Peyer's patch (tissue), 4 donors: ENCODE results near the gene COQ3.

Source experiments
- CTCF ChIP-seq, 6 experiments: fragments of 450-650 bp in 4 of 6; fragments of 200-600 bp in 2 of 6; sonication (generic) in 1 of 6; IDR thresholded peaks; one replicate each; pipeline ENCODE4 v1.5.1; 2017 to 2019; ENCODE audit warnings: antibody characterized with exemption in 6 of 6, mild to moderate bottlenecking in 3 of 6, moderate library complexity in 1 of 6
- POLR2A ChIP-seq, 2 donors: fragments of 450-650 bp; IDR thresholded peaks; one replicate each; pipeline ENCODE4 v1.5.1; 2017; ENCODE audit warnings: antibody characterized with exemption in 2 of 2, mild to moderate bottlenecking in 2 of 2, moderate library complexity in 2 of 2

GRCh38 chr6:99416892-99417767, 23.1 kb upstream of the COQ3 start:
- TF ChIP-seq CTCF (IDR thresholded peaks at IDR 0.05), result no peak
- no peak for TF ChIP-seq POLR2A (IDR thresholded peaks at IDR 0.05)
